OCI-LY1 (cell line): Measurements from ENCODE around the gene ERCC8.

Experiments used
- CTCF ChIP-seq: fragments of 200-600 bp; sonication (generic), shearing (Covaris generic); IDR thresholded peaks from 2 replicates; pipeline ENCODE4 v1.5.1; 2017; ENCODE audit warnings: mild to moderate bottlenecking, antibody characterized with exemption, low read length, moderate library complexity, mixed read lengths
- EZH2 ChIP-seq: fragments of 200-600 bp; sonication (generic), shearing (Covaris generic); IDR thresholded peaks from 2 replicates; pipeline ENCODE4 v1.8.0; 2017; ENCODE audit warnings: borderline replicate concordance, mixed run types, mild to moderate bottlenecking, antibody characterized with exemption, low read length, moderate library complexity, mixed read lengths

GRCh38 chr5:60826653-60827052 is 118.2 kb downstream of the ERCC8 start:
- TF ChIP-seq CTCF: no peak
- no peak for TF ChIP-seq EZH2
